Epithelial cell of proximal tubule (primary cell): ENCODE data around the gene CRACR2A. TPM values are rescaled to one million over a fixed set of nuclear protein-coding genes. Genes with fewer than 3 reads are reported as not detected.

Experiments
- DNase-seq: peaks from one replicate; pipeline ENCODE4 v3.0.0-alpha.2; 2011; ENCODE audit warnings: low read depth
- H3K4me3 ChIP-seq: 2 replicates; pipeline ENCODE4 v1.5.1; 2011; ENCODE audit warnings: low read depth, mild to moderate bottlenecking, low read length
- total RNA-seq: library from RNA; depleted of rRNA; stranded (reverse); fragments of >200 nt; gene quantifications from 2 replicates; pipeline ENCODE4 v1.2.3, GENCODE V29; 2015
- TF ChIP-seq, protein P1 (sequence below): conservative IDR thresholded peaks from 2 replicates; pipeline ENCODE4 v1.5.1; 2012; ENCODE audit warnings: low read depth, mild to moderate bottlenecking, low read length

CRACR2A gene
- total RNA-seq, 1 donor from 2014 or later: 1.7 TPM

DNA sequence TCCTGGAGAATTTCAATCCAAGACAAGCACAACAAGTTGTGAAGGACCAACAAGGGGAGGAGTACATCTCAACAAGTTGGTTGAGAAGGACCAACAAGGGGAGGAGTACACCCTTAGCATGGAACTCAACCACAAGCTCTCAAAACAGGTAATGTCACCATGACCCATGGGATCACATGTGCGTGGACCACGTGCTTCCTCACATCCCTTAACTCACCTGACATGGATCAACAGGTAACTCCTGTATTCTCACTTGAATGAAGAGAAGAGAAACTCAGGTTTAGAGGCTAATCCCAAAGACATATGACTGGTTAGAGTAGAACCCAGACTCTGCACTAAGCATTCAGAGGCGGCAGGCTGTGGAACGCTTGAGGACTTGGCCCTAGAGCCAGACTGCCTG lies 6.2 kb downstream of the CRACR2A start:
- H3K4me3 ChIP-seq: no peak overlapping the region
- no peak for DNase-seq
- TF ChIP-seq, protein P1, sequence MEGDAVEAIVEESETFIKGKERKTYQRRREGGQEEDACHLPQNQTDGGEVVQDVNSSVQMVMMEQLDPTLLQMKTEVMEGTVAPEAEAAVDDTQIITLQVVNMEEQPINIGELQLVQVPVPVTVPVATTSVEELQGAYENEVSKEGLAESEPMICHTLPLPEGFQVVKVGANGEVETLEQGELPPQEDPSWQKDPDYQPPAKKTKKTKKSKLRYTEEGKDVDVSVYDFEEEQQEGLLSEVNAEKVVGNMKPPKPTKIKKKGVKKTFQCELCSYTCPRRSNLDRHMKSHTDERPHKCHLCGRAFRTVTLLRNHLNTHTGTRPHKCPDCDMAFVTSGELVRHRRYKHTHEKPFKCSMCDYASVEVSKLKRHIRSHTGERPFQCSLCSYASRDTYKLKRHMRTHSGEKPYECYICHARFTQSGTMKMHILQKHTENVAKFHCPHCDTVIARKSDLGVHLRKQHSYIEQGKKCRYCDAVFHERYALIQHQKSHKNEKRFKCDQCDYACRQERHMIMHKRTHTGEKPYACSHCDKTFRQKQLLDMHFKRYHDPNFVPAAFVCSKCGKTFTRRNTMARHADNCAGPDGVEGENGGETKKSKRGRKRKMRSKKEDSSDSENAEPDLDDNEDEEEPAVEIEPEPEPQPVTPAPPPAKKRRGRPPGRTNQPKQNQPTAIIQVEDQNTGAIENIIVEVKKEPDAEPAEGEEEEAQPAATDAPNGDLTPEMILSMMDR: no peak

DNA sequence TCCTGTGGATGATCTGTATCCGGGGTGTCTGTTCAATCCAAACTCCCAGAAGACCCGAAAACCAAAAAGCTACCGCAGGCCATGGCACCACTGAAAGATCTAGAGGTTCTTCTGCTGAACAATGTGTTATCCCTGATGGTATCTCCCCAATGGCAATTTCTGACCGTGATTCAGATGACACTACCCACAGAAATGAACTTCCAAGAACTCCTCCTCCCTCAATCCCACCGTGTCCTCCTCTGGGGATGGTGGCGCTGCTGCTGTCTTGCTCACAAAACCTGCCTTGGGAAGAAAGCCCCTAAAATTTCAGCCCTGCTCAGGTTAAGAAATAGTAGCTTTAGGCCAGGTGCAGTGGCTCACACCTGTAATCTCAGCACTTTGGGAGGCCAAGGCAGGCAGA lies 7.8 kb downstream of the CRACR2A start:
- DNase-seq: no peak
- TF ChIP-seq, protein P1: no peak
- no peak overlapping the region for H3K4me3 ChIP-seq

DNA sequence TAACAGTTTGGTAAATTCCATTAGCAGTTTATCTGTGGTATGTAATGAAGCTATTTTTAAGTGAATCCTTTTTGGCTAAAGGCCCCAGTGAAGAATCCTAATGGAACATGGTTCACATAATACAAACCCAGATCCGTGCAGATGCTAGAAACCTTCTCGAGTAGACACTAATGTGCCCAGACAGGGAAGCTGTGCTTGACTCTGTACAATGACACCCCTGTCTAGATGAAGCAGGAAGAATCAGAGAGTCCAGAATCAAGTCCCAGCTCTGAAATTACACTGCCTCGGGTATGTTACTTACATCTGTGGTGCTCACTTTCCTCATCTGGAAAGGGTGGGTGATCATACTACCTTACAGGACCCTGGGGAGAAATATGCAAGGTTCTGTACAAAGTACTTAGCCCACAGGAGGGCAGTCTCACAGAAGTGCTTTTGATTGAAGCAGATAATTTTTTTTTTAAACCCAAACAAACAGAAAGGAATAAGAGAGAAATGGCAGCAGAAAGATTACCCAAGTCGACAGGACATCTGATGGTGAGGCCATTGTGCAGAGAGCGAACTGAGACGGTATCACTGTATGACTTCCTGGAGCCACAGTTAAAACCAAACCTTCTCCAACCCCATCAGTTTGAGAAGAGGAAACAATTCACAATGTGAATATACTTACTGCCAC lies 8.5 kb downstream of the CRACR2A start:
- H3K4me3 ChIP-seq: no peak overlapping the region
- TF ChIP-seq, protein P1: peak; percentile 18
- DNase-seq: no peak

DNA sequence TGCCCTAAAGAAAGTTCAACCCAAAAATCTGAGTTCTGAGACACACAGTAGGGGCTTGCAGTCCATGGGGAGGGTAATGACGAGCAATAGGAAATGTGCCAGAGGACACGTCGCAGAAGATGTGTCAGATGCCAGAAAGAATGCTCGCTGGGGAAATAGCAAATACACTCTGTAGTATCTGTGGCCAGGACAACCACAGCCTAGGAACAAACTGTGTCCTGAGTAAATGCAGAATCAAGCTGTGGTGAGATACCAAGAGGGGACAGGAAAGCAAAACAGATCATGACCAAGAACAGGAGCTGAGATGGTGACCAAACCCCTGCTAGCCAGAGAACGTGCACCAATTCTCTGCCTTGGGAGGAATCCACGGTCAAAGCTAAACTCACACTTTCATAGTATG lies 9.1 kb downstream of the CRACR2A start:
- H3K4me3 ChIP-seq: no peak overlapping the region
- DNase-seq: no peak
- TF ChIP-seq, protein P1: no peak

DNA sequence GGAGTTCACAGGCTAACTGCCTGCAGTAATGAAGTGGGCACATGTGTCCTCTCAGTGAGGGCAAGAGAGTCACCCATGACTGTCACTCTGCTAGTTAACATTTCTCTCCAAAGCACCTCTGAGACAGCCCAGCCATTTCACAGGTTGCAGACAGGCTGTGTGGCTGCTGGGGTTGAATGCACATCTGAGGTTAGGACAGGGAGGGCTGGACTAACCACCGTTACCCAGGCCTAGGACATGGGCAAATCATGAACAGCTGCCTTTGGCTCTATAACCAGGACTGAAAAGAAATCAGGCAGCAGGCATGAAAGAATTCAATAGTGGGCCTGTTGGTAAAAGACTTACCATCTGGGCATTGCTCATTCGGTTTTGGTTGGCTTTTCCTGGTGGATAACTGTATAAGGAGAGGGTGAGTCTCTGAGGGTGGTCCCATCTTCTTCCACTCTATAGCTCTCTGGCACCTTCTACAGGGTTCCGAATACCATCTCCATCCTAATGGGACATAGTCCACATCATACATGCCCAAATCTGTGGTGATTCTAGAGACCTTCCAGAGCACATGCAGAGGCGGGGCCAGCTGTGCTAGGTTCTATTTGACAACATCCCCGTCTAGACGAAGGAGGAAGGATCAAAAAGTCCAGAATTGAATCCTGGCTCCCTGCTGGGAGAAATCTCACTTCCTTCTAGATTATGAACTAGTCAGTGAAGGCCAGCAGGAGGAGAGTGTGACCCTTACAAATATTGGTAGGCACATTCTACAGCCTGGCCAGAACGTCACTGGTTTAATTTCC lies 10.8 kb downstream of the CRACR2A start:
- TF ChIP-seq, protein P1: no peak
- H3K4me3 ChIP-seq: no peak overlapping the region
- DNase-seq: no peak

DNA sequence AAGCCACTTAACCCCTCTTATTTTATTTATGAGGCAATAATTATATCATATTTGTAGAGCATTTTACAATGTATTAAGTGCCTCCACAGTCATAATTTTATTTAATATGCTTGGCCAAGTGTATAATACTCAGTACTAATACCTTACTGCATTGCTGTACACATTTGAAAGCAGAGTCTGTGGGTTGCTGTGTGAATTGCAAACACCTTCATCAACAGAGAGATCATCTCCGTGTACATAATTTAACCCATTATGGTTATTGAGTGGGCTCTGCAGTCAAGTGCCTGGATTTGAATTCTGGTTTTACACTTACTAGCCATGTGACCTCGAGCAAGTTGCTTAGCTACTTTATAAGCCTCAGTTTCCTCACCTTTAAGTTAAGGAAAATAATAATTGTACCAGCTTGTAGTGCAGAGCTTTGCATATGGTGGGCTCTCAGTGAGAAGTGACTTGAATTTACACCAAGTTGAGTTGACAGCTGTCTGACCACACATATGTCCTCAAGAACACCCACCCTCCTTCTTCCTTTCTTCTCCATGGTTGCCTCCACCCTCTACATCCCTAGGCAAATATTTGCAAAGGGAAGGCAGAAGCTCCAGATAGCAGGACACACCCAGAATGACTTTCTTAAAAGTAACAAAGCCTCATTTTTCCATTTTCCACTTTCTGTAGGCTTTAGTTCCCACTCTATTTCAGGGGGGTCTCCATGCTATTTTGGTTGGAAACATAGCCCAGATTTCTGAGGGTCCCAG lies 12.3 kb downstream of the CRACR2A start:
- TF ChIP-seq, protein P1: no peak
- DNase-seq: no peak
- H3K4me3 ChIP-seq: no peak overlapping the region
